ENCODE results near the gene CCDC175. TPM values are rescaled to one million over a fixed set of nuclear protein-coding genes. Genes with fewer than 3 reads are reported as not detected.

The CCDC175 gene
- total RNA-seq, 2 experiments from 2014 or later: not detected

DNA sequence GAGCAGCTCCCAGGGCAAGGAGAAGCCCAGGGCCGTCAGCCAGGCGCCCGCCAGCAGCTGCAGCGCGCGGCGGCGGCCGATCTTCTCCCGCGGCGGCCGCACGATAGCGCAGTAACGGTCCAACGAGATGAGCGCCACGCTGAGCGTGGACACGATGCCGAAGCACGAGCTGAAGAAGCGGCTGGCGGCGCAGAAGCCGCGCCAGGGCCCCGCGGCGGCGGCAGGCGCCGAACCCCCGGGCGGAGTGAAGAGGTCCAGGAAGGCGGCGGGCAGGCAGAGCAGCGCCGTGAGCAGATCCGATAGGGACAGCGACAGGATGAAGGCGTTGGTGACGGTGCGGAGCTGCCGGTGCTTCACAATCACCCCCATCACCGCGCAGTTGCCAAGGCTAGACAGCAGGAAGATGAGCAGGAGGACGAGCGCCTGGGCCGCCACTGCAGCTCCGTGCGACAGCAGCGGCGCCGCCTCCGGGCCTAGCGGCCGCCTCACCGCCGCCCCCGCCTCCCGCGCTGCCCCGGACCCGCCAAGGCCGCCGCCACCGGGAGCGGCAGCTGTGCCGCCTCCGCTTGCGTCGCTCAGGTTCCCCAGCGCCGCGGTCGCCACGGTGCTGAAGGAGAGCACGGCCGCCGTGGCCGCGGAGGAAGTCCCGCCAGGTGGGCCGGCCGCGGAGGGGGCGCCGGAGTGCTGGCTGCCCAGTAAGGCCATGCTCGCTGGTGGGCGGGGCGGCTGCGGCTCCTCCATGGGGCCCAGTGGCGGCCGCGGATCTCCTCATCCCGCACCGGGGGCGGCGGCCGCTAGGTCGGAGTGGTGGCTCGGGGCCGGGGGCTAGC lies 111.9 kb downstream of the CCDC175 start:
- Mint-ChIP-seq H3K36me3 (no peaks in the 10 kb centered on the region), H3K9me3 (ENCODE audit: low read depth) (no peaks in the 10 kb centered on the region), H3K27me3 (peaks cover 7% of the 10 kb centered on the region), H3K4me3 (peak overlapping the region; percentile 77), H3K27ac (peak overlapping the region; percentile 50), H3K4me1 (peaks cover 12% of the 10 kb centered on the region)
- ATAC-seq (peak; percentile 77), DNase-seq (peak; percentile 71)
- CTCF ChIA-PET: interaction anchor here (1.0 to 1.7 kb wide), 5 partner anchors 9 to 112 kb away, joined by 3 to 7 read pairs (median 4); partner anchors contain the start of genes CCDC175, JKAMP and L3HYPDH

DNA sequence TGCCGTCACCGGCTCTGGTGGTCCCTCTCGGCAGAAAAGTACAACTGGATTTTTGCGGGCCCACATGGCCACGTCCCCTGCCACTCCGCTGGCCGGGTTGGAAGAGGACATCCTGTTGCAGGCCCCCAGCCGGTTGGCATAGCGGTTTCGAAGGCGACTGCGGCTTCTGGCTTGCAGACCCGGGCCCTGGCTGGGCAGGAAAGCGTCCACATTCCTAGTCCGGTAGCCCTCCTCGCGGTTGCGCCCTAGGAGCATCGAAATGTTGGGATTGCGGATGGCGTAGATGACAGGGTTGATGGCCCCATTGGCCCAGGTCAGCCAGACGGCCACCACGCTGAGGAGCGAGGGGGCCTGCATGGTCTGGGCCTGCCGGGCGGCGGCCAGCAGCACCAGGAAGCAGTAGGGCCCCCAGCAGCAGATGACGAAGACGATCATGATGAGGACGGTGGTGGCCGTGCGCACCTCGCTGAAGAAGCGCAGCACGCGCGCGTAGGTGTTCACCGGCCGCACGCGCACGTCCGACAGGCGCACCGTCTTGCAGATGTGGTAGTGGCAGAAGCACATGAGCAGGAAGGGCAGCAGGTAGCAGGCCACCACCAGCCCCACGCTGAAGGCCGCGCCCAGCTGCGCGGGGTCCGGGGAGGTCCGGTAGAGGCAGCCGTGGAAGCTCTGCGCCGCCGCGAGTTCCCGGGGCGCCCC lies 112.7 kb downstream of the CCDC175 start:
- no peaks in the 10 kb centered on the region for H3K9me3 Mint-ChIP-seq (ENCODE audit: low read depth)
- peak; percentile 52 for ATAC-seq
- CTCF ChIA-PET: interaction anchor here (1.0 to 1.7 kb wide), 5 partner anchors 9 to 113 kb away, joined by 3 to 7 read pairs (median 4); partner anchors contain the start of genes CCDC175, JKAMP and L3HYPDH
- DNase-seq: peak; percentile 55
- H3K4me1 Mint-ChIP-seq: peaks cover 12% of the 10 kb centered on the region
- H3K27ac Mint-ChIP-seq: peak overlapping the region; percentile 63
- H3K4me3 Mint-ChIP-seq: peak overlapping the region; percentile 77
- peaks cover 7% of the 10 kb centered on the region for H3K27me3 Mint-ChIP-seq
- H3K36me3 Mint-ChIP-seq: no peaks in the 10 kb centered on the region

DNA sequence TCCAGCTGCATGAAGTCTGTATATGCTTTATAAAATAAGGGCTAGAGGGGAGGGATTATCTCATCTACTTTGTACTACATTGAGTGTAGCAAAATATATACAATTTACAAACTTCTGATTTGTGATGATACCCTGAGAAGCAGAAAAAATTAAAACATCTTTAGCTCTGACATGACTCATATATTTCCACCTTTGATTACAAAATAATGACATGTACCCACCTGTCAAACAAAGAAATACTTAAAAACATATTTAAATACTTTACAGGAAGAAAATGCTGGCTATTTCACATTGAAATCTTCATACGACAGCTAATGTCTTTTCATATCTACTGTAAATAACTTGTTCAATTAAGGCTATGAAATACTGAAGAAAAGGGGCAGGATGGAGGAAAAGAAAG lies 114.7 kb downstream of the CCDC175 start:
- CTCF ChIA-PET: interaction anchor here (1.5 kb wide), 1 partner anchor 22 kb away, joined by 3 read pairs; the partner anchor contains the start of genes JKAMP and L3HYPDH
- H3K4me3 Mint-ChIP-seq: no peak overlapping the region

GRCh38 chr14:59460378-59460777 lies 116.2 kb downstream of the CCDC175 start:
- Mint-ChIP-seq H3K27me3 (peaks cover 7% of the 10 kb centered on the region), H3K36me3 (peaks cover 14% of the 10 kb centered on the region), H3K27ac (no peak overlapping the region), H3K9me3 (ENCODE audit: low read depth) (peaks cover 2% of the 10 kb centered on the region), H3K4me3 (no peak overlapping the region), H3K4me1 (peaks cover 9% of the 10 kb centered on the region)
- CTCF ChIA-PET: interaction anchor here (1.2 to 2.1 kb wide), 3 partner anchors 8 to 24 kb away, joined by 3 to 6 read pairs (median 3); partner anchors contain the start of genes JKAMP and L3HYPDH
- ATAC-seq (no peak), DNase-seq (no peak)

More for the DNA sequence above, 114.7 kb downstream of the CCDC175 start:
- no peak overlapping the region for H3K27ac Mint-ChIP-seq
- peaks cover 5% of the 10 kb centered on the region for H3K36me3 Mint-ChIP-seq
- H3K9me3 Mint-ChIP-seq (ENCODE audit: low read depth): peaks cover 2% of the 10 kb centered on the region
- peaks cover 12% of the 10 kb centered on the region for H3K4me1 Mint-ChIP-seq
- ATAC-seq (no peak), DNase-seq (no peak)
- H3K27me3 Mint-ChIP-seq: peaks cover 7% of the 10 kb centered on the region

GRCh38 chr14:59458486-59458885 lies 118.1 kb downstream of the CCDC175 start:
- H3K36me3 Mint-ChIP-seq: peaks cover 20% of the 10 kb centered on the region
- peaks cover 5% of the 10 kb centered on the region for H3K27me3 Mint-ChIP-seq
- H3K9me3 Mint-ChIP-seq (ENCODE audit: low read depth): peaks cover 2% of the 10 kb centered on the region
- ATAC-seq (no peak), DNase-seq (no peak)
- CTCF ChIA-PET: interaction anchor here (0.8 kb wide), 1 partner anchor 10 kb away, joined by 3 read pairs; no protein-coding TSS in a partner anchor
- no peak overlapping the region for H3K4me3 Mint-ChIP-seq
- peaks cover 2% of the 10 kb centered on the region for H3K4me1 Mint-ChIP-seq
- H3K27ac Mint-ChIP-seq: no peak overlapping the region

GRCh38 chr14:59455411-59455810 lies 121.2 kb downstream of the CCDC175 start:
- H3K27me3 Mint-ChIP-seq: no peaks in the 10 kb centered on the region
- CTCF ChIA-PET: interaction anchor here (1.3 kb wide), 1 partner anchor 12 kb away, joined by 4 read pairs; no protein-coding TSS in a partner anchor
- no peaks in the 10 kb centered on the region for H3K4me1 Mint-ChIP-seq
- no peak overlapping the region for H3K27ac Mint-ChIP-seq
- peaks cover 2% of the 10 kb centered on the region for H3K9me3 Mint-ChIP-seq (ENCODE audit: low read depth)
- DNase-seq (no peak), ATAC-seq (no peak)
- no peak overlapping the region for H3K4me3 Mint-ChIP-seq
- peaks cover 21% of the 10 kb centered on the region for H3K36me3 Mint-ChIP-seq

Other genes starting within 250 kb of the CCDC175 start
- gene GPR135, start 111.4 kb downstream of the CCDC175 start, total RNA-seq: 1 to 10 TPM; 1.3 to 2.1 TPM
- gene L3HYPDH, start 92.4 kb downstream of the CCDC175 start, total RNA-seq: 10 to 100 TPM; 11.0 to 26.7 TPM
- 10 to 100 TPM; 20.3 to 25.0 TPM for gene JKAMP, start 92.3 kb downstream of the CCDC175 start, total RNA-seq